Activated naive CD4-positive, alpha-beta T cell treated with anti-CD3 and anti-CD28 coated beads, Interleukin-2, amount 50 U/mL, for 24 hours (primary cell): ENCODE data around the gene AMD1.
A peak's percentile ranks its signal among the peaks of the same experiment; 100 is the strongest.
"Not testable (repeated sequence)": the region's sequence is repeated elsewhere in the genome, so short reads cannot be mapped to it uniquely, and the experiment has no call there.

ENCODE experiments used
- H3K27ac Mint-ChIP-seq: one replicate; pipeline ENCODE4 v1.8.0; 2021; ENCODE audit warnings: mild to moderate bottlenecking, mixed read lengths
- H3K27me3 Mint-ChIP-seq: one replicate; pipeline ENCODE4 v1.8.0; 2021; ENCODE audit warnings: mixed read lengths
- H3K36me3 Mint-ChIP-seq: one replicate; pipeline ENCODE4 v1.8.0; 2021; ENCODE audit warnings: mixed read lengths
- H3K4me1 Mint-ChIP-seq: one replicate; pipeline ENCODE4 v1.8.0; 2021; ENCODE audit warnings: mixed read lengths
- H3K4me3 Mint-ChIP-seq: one replicate; pipeline ENCODE4 v1.8.0; 2021; ENCODE audit warnings: mild to moderate bottlenecking, mixed read lengths
- H3K9me3 Mint-ChIP-seq: one replicate; pipeline ENCODE4 v1.8.0; 2021; ENCODE audit warnings: mixed read lengths

The AMD1 gene

DNA sequence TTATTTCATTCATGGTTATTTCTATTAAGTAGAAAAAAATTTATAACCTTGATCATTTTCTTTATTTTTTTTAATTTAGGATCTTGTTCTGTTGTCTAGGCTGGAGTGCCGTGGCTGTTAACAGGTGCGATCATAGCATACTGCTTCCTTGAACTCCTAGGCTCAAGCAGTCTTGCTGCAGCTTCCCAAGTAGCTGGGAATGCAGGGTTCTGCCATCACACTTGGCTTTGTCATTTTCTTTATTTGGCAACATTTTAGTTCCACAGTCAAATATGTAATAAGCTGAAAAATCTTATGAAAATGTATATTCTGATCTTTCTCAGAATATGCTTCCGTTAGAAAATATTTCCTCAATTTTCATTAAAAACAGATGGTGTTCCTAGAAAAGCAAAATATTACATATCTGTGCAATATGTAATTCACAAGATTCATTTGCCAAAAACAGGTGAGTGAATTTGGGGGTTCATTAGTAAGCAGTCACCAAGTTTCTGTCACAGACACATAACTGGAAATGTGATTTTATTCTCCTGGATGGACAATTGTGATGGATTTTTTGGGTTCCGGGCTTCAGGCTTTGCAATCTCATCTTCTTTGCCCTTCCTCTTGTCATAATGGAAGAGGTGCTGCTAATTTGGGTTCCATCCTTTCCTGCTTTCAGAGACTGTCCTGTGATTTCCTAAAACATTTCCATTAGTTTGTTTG lies 21.5 kb downstream of the AMD1 start:
- Mint-ChIP-seq H3K27ac (no peak overlapping the region), H3K27me3 (no peaks in the 10 kb centered on the region), H3K4me3 (no peak overlapping the region), H3K36me3 (peaks cover 13% of the 10 kb centered on the region), H3K9me3 (no peaks in the 10 kb centered on the region), H3K4me1 (peaks cover 4% of the 10 kb centered on the region)

DNA sequence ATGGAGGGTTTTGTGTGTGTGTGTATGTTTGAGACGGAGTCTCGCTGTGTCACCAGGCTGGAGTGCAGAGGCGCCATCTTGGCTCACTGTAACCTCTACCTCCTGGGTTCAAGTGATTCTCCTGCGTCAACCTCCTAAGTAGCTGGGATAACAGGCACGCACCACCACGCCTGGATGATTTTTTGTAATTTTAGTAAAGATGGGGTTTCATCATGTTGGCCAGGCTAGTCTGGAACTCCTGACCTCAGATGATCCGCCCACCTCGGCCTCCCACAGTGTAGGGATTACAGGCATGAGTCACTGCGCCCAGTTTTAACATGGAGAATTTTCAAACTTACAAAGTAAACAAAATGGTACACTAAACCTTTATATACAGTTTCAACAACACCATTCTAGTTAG lies 22.8 kb downstream of the AMD1 start:
- no peak overlapping the region for H3K4me3 Mint-ChIP-seq
- H3K27me3 Mint-ChIP-seq = no peaks in the 10 kb centered on the region
- H3K4me1 Mint-ChIP-seq = peaks cover 3% of the 10 kb centered on the region
- H3K9me3 Mint-ChIP-seq = no peaks in the 10 kb centered on the region
- H3K36me3 Mint-ChIP-seq = peaks cover 13% of the 10 kb centered on the region
- H3K27ac Mint-ChIP-seq = no peak overlapping the region

DNA sequence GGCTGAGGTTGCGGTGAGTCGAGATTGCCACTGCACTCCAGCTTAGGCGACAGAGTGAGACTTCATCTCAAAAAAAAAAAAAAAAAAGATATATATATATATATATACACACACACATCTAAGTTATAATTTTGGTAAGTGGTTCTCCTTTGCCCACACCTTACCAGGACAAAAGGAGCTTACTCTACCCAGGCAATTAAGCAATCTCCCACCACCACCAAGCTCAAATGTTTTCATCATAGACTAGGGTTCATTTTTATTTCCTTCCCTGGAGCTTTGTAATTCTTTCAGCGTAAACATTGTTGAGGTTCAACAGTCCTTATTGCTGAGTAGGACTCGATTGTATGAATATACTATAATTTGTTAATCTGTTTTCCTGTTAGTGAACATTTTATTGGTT lies 23.5 kb downstream of the AMD1 start:
- Mint-ChIP-seq H3K27me3 (no peaks in the 10 kb centered on the region), H3K4me3 (no peak overlapping the region), H3K36me3 (peaks cover 13% of the 10 kb centered on the region), H3K4me1 (peaks cover 3% of the 10 kb centered on the region), H3K27ac (no peak overlapping the region), H3K9me3 (no peaks in the 10 kb centered on the region)

DNA sequence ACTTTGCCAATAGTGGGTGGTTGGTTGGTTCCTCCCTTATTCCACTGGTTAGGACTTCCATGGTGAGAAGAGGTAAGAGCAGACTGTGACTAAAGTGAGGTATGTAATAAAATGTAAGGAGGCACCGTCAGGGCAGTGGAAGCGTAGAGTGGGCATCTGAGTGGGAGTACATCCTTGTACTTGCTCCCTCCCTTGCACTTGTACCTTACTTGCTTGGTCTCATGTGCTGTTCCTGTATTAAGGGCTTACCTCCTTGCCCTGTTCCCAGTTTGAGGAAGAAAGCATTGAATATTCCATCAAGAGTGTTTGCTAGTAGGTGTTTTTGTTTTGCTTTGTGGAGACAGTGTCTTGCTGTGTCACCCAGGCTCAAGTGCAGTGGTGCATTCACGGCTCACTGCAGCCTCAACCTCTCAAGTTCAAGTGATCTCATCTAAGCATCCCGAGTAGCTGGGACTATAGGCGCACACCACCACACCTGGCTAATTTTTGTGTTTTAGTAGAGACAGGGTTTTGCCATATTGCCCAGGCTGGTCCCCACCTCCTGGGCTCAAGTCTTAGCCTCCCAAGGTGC lies 25.5 kb downstream of the AMD1 start:
- H3K4me3 Mint-ChIP-seq = no peak overlapping the region
- peaks cover 16% of the 10 kb centered on the region for H3K36me3 Mint-ChIP-seq
- H3K27ac Mint-ChIP-seq = peak overlapping the region; percentile 72
- no peaks in the 10 kb centered on the region for H3K27me3 Mint-ChIP-seq
- peaks cover 3% of the 10 kb centered on the region for H3K4me1 Mint-ChIP-seq
- H3K9me3 Mint-ChIP-seq = no peaks in the 10 kb centered on the region

DNA sequence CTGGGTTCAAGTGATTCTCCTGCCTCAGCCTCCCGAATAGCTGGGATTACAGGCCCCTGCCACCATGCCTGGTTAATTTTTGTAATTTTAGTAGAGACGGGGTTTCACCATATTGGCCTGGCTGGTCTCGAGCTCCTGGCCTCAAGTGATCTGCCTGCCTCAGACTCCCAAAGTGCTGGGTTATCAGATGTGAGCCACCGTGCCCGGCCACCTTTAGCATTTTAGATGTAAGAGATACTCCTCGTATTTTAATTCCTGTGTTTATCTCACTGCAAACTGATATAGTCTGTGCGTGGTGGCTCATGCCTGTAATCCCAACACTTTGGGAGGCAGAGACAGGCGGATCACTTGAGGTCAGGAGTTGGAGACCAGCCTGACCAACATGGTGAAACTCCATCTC lies 27.0 kb downstream of the AMD1 start:
- H3K4me1 Mint-ChIP-seq, H3K9me3 Mint-ChIP-seq: not testable (repeated sequence)
- H3K36me3 Mint-ChIP-seq = peaks cover 21% of the 10 kb centered on the region

DNA sequence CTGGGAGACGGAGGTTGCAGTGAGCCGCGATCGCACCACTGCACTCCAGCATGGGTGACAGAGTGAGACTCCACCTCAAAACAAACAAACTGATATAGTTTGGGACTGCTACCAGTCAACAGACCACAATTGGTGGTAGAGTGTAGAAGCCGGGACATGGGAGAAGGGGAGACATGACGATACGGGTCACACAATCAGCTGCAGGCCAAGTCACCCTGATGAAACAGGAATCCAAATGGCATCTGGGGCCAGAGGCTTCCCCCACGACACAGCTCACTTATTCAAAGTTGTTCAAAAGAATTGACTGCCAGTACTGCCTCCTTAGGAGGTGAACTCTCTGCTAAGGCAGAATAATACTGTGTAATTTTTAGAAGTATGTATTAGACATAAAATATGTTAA lies 27.5 kb downstream of the AMD1 start:
- Mint-ChIP-seq H3K27ac (no peak overlapping the region), H3K4me3 (no peak overlapping the region), H3K36me3 (peaks cover 24% of the 10 kb centered on the region)

More for the DNA sequence above, 27.0 kb downstream of the AMD1 start:
- not testable (repeated sequence) for H3K27me3 Mint-ChIP-seq, H3K4me3 Mint-ChIP-seq, H3K27ac Mint-ChIP-seq

DNA sequence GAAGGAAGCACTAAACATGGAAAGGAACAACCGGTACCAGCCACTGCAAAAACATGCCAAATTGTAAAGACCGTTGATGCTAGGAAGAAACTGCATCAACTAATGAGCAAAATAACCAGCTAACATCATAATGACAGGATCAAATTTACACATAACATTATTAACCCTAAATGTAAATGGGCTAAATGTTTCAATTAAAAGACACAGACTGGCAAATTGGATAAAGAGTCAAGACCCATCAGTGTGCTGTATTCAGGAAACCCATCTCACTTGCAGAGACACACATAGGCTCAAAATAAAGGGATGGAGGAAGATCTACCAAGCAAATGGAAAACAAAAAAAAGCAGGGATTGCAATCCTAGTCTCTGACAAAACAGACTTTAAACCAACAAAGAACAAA lies 31.7 kb downstream of the AMD1 start:
- H3K27ac Mint-ChIP-seq, H3K27me3 Mint-ChIP-seq, H3K4me3 Mint-ChIP-seq, H3K4me1 Mint-ChIP-seq: not testable (repeated sequence)
- Mint-ChIP-seq H3K36me3 (peaks cover 21% of the 10 kb centered on the region), H3K9me3 (peaks cover 19% of the 10 kb centered on the region)

More for the DNA sequence above, 27.5 kb downstream of the AMD1 start:
- H3K9me3 Mint-ChIP-seq = peaks cover 9% of the 10 kb centered on the region
- peaks cover 3% of the 10 kb centered on the region for H3K4me1 Mint-ChIP-seq
- peaks cover 4% of the 10 kb centered on the region for H3K27me3 Mint-ChIP-seq

DNA sequence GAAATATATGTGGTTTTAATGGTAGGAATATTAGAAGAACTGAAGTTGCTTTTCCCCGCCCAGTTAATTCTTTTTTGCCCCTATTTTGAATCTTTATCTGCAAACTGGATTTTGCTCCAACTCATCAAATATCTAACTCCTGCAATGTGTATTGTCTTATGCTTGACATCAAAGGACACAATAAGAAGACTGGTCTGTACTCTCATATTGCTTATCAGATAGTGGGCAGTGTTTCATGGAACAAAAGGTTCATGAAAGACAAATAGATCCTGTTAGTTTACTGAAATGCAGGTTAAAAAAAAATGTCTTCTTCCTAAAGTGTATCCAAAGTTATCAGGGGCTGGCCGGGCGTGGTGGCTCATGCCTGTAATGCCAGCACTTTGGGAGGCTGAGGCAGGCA lies 56.2 kb downstream of the AMD1 start:
- Mint-ChIP-seq H3K4me1 (peaks cover 4% of the 10 kb centered on the region), H3K4me3 (no peak overlapping the region), H3K9me3 (no peaks in the 10 kb centered on the region), H3K27ac (no peak overlapping the region), H3K36me3 (no peaks in the 10 kb centered on the region), H3K27me3 (no peaks in the 10 kb centered on the region)

DNA sequence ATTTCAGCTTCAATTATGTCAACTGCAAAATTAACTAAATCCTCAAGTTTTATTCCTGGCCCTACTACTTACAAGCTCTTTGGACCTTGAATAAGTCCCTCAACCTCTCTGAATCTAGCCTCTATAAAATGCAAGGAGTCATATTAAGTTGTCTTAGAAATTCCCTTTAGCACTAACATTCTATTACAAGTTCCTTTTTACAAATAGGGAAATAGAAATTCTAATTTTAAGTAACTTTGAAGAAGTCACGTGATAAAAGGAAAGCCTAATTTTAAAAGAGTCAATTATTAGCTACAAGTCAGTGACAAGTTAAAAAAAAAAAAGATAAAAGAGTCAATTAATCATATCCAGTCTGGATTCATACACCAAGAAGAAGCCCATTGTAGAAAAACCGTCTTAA lies 59.3 kb downstream of the AMD1 start:
- Mint-ChIP-seq H3K9me3 (no peaks in the 10 kb centered on the region), H3K27ac (no peak overlapping the region), H3K27me3 (no peaks in the 10 kb centered on the region), H3K4me3 (no peak overlapping the region), H3K4me1 (peaks cover 4% of the 10 kb centered on the region), H3K36me3 (no peaks in the 10 kb centered on the region)

DNA sequence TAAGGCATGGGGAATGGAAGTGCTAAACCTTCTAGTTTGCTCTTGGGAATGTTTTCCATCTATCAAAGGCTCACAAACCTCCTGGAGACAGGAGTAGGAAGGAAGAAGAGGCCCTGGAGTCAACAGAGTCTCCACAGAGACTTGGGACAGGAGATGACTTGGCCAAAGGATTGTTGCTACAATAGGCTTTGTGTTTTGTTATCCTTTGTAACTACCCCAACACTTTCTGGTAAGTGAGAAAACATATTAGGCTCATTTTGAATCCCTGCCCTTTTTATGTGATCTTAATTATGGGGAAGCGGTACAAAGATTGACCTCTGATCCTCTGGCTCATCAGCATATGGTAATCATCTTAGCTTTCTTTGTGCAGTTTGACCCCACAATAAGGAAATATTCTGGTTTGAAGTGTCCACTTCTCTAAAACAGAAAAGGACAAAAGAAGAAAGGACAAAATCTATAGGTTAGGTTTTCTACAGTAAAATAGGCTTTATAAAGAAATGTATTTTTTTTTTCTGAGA lies 59.9 kb downstream of the AMD1 start:
- Mint-ChIP-seq H3K4me3 (no peak overlapping the region), H3K27ac (no peak overlapping the region), H3K27me3 (no peaks in the 10 kb centered on the region)

DNA sequence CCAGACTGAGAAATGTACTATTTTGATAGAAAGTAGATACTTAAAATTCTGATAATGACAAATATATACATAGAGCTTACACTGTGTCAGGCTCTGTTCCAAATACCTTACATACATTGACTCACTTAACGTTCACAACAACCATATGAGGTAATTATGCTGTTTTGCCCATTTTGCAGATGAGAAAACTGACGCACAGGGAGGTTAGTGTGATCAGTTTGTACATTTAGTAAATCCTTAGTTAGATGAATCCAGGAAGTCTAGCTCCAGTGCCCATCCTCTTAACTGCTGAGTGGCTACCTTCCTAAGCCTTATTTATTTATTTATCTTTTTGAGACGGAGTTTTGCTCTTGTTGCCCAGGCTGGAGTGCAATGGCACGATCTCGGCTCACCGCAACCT lies 60.6 kb downstream of the AMD1 start:
- peaks cover 8% of the 10 kb centered on the region for H3K4me1 Mint-ChIP-seq
- H3K4me3 Mint-ChIP-seq = no peak overlapping the region
- H3K27me3 Mint-ChIP-seq = no peaks in the 10 kb centered on the region
- no peak overlapping the region for H3K27ac Mint-ChIP-seq
- H3K36me3 Mint-ChIP-seq = no peaks in the 10 kb centered on the region
- H3K9me3 Mint-ChIP-seq = no peaks in the 10 kb centered on the region

More for the DNA sequence above, 59.9 kb downstream of the AMD1 start:
- Mint-ChIP-seq H3K4me1 (peaks cover 8% of the 10 kb centered on the region), H3K9me3 (no peaks in the 10 kb centered on the region), H3K36me3 (no peaks in the 10 kb centered on the region)

DNA sequence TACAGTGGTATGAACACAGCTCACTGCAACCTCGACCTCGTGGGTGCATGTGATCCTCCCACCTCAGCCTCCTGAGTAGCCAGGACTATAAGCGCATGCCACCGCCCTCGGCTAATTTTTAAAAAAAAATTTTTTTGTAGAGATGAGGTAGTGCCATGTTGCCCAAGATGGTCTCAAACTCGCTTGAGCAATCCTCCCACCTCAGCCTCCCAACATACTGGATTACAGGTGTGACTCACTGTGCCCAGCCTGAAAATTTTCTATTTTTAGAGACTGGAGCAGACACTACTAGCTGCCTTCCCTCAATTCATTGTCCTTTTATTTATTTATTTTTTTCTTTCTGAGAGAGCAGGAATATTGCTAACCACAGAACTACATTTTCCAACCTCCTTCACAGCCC lies 63.6 kb downstream of the AMD1 start:
- Mint-ChIP-seq H3K36me3 (no peaks in the 10 kb centered on the region), H3K9me3 (no peaks in the 10 kb centered on the region), H3K27ac (no peak overlapping the region), H3K4me1 (peaks cover 5% of the 10 kb centered on the region), H3K27me3 (no peaks in the 10 kb centered on the region), H3K4me3 (no peak overlapping the region)

DNA sequence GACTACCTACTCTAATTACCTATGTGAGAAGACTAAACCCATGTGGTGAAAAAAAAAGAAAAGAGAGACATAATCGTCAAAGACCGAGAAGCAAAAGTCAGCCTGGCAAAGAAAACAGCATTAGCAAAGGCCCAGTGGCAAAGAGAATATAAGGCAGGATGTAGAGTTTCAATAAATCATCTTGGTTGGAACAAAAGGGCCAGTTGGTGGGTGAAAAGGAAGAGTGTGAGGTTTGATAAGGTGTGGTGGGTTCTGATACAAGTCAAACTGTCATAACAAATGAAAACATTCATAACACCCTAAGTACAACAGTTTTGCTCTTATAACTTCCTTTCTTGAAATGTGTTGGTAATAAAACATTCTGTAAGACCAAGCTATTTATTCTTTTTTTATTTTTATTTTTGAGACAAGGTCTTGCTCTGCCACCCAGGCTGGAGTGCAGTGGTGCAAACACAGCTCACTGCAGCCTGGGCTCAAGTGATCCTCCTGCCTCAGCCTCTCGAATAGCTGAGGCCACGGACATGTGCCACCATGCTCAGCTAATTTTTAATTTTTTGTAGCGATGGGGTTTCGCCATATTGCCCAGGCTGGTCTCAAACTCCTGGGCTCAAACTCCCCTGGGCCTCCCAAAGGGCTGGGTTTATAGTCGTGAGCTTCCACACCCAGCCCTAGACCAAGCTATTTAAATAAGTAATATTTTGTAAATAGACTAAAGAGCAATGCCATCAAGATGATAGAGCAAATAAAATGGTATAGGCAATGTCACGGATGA lies 65.0 kb downstream of the AMD1 start:
- peaks cover 9% of the 10 kb centered on the region for H3K4me1 Mint-ChIP-seq
- no peaks in the 10 kb centered on the region for H3K27me3 Mint-ChIP-seq
- H3K4me3 Mint-ChIP-seq = no peak overlapping the region
- no peaks in the 10 kb centered on the region for H3K36me3 Mint-ChIP-seq
- peak overlapping the region; percentile 64 for H3K27ac Mint-ChIP-seq
- H3K9me3 Mint-ChIP-seq = no peaks in the 10 kb centered on the region

DNA sequence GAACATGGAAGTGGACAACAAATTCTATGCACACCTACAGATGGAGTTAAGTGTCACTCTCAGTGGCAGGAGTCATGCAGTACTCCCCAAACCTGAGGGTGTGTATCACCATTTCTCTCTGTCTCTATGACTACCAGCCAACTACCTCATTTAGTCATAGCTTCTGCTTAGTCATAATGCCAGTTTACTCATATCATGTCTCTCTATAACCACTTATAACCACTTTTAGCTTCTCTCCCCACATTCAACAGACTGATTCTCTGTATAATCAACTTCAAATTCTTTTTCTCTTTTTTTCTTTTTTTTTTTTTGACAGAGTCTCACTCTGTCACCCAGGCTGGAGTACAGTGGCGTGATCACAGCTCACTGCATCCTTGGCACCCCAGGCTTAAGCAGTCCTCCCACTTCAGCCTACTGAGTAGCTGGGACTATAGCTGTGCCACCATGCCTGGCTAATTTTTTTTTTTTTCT lies 70.1 kb downstream of the AMD1 start:
- Mint-ChIP-seq H3K4me3 (no peak overlapping the region), H3K36me3 (no peaks in the 10 kb centered on the region), H3K9me3 (no peaks in the 10 kb centered on the region), H3K27ac (peak overlapping the region; percentile 12), H3K4me1 (peaks cover 8% of the 10 kb centered on the region), H3K27me3 (no peaks in the 10 kb centered on the region)
